K562 (cell line): Measurements from ENCODE around the gene UBE2E2.

ENCODE experiments used
- ERF ChIP-seq: fragments of 450-650 bp; formaldehyde crosslinking; IDR thresholded peaks from 2 replicates; pipeline ENCODE4 v1.4.0; 2020; ENCODE audit warnings: mild to moderate bottlenecking, mixed read lengths
- MAFK ChIP-seq: IDR thresholded peaks from 2 replicates; pipeline ENCODE4 v1.6.1; 2011; ENCODE audit warnings: low read length, improper control_type of control experiment
- YBX1 ChIP-seq: fragments of 450-650 bp; IDR thresholded peaks from 2 replicates; pipeline ENCODE4 v1.7.1; 2016; ENCODE audit warnings: mild to moderate bottlenecking

DNA sequence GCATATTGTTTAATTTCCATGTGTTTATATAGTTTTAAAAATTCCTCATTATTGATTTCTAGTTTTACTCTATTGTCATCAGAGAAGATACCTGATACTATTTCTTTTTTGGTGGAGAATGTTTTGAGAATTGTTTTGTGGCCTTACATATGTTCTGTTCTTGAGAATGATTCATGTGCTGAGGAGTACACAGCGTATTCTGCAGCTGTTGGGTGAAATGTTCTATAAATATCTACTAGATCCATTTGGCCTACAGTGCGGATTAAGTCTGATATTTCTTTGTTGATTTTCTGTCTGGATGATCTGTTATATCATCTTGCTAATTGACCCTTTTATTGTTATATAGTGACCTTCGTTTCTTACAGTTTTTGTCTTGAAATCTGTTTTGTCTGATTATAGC is 109.7 kb downstream of the UBE2E2 start:
- TF ChIP-seq YBX1 (no peak), MAFK (no peak), ERF (CRISPR knock-in tag) (no peak)
